SW 1271 (cell line): ENCODE data around the gene FBLN2.
A peak's percentile ranks its signal among the peaks of the same experiment; 100 is the strongest.
"Not testable (repeated sequence)": the region's sequence is repeated elsewhere in the genome, so short reads cannot be mapped to it uniquely, and the experiment has no call there.

Source experiments
- DNase-seq, 2 experiments: peaks; one replicate each; lab custom pipeline; 2025; lab: John Stamatoyannopoulos, UW

The FBLN2 gene

DNA sequence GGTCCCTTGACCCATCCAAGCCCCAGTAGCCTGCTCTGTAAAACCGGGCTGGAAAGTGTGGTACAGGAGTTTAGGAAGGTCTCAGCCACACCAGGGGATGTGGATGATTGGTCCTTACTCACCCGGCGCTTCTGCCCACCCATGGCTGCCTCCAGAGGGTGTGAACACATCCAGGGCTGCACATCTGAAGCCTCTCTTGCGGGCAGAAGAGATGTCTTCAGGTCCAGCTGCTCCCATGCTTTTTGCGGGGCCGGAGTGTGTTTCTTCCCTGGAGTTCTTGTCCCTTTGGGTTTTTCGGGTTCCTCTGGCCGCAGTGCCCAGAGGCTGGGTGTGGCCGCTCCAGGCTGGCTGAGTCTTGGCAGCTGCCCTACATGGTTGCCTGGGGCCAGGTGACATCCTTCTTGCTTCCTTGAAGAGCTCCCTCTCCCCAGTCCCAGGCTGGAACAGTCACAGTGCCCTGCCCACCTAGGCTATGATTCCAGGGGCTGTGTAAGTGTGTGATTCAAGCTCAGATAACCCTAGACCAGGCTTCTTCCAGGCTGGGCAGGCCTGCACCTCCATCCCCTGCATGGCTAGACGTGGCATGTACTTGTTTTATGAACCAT is 34.9 kb upstream of the FBLN2 start:
- no peak for DNase-seq

GRCh38 chr3:13514639-13515435 is 34.1 kb upstream of the FBLN2 start:
- no peak for DNase-seq

DNA sequence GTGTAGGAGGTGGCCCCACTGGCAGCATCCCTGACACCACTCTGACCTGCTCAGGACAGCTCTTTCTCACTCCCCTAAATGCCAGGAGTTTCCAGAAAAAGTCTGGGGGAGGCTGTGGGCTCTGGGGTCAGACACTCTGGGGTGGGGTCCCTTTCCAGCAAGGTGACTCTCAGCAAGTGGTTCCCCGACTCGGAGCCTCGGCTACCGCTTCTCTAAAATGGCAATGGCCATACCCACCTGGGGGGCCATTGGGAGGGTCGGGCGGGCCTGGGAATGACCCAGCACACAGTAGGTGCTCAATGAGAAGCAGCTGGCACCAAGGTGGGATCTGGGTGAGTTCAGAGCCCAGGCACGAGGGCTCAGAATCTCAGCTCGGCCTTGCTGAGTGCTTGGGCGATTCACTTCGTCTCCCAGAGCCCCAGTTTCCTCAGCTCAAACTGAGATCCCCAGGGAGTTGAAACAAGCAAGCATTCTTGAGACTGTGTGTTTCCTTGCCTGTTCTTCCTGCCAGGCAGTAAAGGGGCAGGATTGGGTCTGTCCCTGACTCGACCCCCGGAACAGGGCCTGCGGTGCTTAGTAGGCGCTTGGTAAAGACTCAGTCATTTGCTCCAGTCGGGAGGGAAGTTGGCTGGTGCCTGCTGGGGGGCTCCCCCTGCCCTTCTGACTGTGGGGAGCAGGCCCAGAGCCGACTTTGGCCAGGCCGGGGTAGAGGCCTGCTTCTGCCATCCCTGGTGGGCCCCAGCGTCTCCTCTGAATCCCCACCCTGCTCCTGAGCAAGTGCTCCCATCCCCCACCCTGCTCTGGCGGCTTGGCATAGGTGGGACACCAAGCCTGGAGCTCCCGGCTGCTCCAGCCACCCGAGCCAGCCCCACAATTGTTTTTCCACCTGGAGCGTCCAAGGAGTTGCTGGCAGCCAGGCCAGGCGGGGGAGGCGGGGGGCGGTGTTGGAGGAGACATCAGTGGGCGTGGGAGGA is 32.9 kb upstream of the FBLN2 start:
- no peak for DNase-seq

GRCh38 chr3:13516760-13517135 is 32.2 kb upstream of the FBLN2 start:
- DNase-seq = no peak

GRCh38 chr3:13517253-13517977 is 31.5 kb upstream of the FBLN2 start:
- no peak for DNase-seq

- no peak for DNase-seq
Observed at GRCh38 chr3:13518516-13518953, 30.4 kb upstream of the FBLN2 start.

- no peak for DNase-seq
Observed at GRCh38 chr3:13519006-13519791, 29.7 kb upstream of the FBLN2 start.

DNA sequence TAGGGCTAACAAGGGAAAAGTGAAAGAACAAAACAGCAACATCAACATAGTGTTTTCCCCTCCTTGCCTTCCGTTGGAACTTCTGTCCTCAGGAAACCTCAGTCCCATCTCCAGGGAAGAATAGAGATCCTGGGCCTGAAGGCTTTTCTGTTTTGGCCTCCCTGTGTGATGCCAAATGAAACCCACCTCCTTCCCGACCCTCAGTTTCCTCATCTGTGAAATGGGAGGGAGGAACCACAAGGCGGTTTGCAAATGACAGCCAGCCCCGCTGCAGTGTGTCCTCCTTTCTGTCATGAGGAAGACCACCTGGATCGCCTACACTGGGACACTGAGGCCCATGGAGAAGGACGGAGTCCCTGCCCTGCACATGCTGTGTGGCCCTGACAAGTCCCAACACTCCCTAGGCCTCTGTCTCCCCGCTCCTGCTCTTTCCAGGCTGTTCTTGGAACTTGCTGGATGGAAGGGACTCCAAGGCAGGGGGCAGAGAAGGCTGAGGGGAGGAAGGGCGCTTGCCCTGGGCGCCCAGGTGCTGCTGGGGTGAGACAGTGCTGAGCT is 28.5 kb upstream of the FBLN2 start:
- no peak for DNase-seq

- DNase-seq = no peak
Observed at GRCh38 chr3:13521309-13521708, 27.6 kb upstream of the FBLN2 start.

- not testable (repeated sequence) for DNase-seq
Observed at GRCh38 chr3:13521749-13522148, 27.2 kb upstream of the FBLN2 start.

- no peak for DNase-seq
Observed at GRCh38 chr3:13522236-13522635, 26.7 kb upstream of the FBLN2 start.

DNA sequence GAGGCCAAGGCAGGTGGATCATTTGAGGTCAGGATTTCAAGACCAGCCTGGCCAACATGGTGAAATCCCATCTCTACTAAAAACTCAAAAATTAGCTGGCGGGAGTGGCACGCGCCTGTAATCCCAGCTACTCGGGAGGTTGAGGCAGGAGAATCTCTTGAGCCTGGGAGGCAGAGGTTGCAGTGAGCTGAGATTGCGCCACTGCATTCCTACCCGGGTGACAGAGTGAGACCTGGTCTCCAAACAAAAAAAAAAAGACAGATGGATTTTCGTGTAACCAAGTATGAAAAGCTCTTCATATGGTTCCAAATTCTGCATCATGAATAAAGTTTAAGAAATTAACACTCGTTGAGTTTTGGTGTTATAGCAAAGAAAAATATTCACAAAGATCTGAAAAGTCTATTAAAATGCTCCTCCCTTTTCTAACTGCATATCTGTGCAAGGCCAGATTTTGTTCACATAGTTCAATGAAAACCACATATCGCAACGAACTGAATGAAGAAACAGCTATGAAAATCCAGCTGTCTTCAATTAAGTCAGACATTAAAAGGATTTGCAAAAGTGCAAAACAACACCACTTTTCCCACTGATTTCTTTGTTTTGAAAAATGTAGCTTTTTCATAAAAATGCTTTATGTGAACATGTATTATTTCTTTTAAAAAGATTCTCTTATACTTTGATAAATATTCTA is 23.8 kb upstream of the FBLN2 start:
- no peak for DNase-seq

DNA sequence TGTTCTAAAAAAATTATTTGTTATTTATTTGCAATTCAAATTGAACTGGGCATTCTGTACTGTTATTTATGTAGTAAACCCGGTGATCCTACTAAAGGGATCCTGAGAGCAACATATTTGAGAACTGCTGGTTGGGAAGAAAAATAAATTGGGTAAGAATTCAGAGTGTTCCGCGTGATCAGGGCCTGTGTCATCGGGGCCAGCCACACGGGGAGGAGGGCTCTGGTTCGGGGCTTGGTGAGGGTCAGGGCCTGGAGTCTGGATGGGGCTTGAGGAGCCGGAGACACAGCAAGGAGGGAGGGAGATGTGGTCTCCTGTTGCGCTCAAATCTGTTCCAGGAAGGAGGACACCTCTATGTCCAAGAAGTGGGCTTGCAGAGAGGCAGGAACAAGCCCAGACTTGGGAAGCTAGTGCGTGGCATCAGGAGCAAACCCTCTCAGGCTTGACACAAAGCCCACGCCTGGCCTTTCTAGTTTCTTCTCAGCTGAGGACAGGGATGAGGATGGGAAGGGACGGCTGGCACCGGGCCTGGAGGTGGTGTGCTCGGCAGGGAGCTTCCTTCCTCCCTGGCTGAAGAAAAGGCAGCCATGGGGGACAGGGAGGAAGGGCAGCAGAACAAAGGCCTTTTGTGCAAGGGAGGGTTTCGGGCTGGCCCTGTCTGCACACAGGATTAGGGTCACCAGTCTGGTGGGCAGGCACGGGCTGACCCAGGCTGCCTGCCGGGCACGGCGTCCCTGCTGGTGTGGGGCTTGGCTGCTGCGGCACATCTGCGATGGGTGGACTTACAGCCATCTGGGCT is 22.9 kb upstream of the FBLN2 start:
- no peak for DNase-seq

DNA sequence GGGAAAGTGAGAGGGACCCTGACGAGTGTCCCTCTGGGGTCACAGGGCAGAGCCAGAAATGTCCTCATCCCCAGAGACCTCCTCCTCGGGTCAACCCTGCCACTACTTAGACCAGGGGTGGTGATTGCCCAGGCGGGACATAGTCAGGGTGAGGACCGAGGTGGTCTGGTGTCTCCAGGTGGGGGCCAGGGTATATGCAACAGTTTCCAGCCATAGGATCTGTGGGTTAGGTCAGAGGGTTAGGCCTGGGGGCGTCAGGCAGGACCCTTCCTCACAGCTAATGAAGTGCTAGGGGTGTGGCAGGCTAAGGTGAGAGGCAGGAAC is 22.3 kb upstream of the FBLN2 start:
- DNase-seq = no peak

DNA sequence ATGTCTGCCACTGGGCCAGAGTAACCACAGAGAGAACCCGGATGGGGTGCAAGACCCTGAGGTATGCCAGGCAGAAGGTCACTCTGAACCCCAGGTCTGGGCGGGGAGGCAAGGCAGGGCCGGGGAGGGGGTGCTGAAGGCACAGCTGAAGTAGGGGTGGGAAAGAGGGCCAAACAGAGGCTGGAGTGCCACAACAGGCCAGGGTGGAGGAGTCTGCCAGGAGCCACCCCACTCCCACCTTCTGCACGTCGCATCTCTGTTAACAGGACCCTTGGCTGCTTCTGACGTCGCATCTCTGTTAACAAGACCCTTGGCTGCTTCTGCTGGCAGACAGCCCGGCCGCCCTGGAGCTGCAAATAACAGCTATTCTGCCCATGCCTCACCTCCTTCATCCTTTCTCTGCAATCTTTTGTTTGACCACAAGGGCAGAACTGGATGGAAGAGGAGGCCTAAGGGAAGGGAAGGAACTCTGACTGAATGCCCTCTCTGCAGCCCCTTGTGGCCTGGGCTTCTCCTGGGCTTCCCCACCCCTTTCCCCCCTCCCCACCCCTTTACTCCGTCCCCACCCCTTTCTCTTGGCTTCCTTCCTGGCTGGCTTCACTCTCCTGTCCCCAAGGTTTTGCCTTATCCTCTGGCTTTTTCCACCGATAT is 20.6 kb upstream of the FBLN2 start:
- DNase-seq = peak; percentile 26 to 61

GRCh38 chr3:13529196-13530112 is 19.5 kb upstream of the FBLN2 start:
- no peak for DNase-seq

GRCh38 chr3:13530241-13531009 is 18.5 kb upstream of the FBLN2 start:
- no peak for DNase-seq
